Stimulated activated CD4-positive, alpha-beta T cell treated with anti-CD3 and anti-CD28 coated beads, Interleukin-1b, Interleukin-23, amount 100 ng/mL, for 4 hours (primary cell): ENCODE results near the gene GALNT9.

Experiments
- DNase-seq, 2 donors: peaks; one replicate each; pipeline ENCODE4 v3.0.0-alpha.2; 2020; ENCODE audit warnings: low read depth in 2 of 2

The GALNT9 gene

DNA sequence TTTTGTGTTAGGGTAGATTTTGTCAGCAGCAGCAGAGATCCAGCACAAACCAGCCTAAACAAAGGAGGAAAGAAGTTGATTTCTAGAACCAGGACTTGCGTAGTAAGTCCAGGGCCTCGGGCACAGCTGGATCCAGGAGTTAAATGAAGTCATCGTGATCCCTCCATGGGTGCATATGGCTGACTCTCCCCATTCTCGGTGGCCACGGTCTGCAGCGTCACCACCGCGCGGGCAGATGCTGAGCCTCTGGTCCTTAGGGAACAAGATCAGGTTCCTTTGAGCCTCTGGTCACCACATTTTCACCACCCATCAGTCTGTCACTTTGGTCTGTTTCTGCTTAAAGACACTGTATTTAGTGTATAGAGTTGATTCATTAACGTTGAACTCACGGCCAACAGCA is 14.8 kb upstream of the GALNT9 start:
- DNase-seq: no peak

DNA sequence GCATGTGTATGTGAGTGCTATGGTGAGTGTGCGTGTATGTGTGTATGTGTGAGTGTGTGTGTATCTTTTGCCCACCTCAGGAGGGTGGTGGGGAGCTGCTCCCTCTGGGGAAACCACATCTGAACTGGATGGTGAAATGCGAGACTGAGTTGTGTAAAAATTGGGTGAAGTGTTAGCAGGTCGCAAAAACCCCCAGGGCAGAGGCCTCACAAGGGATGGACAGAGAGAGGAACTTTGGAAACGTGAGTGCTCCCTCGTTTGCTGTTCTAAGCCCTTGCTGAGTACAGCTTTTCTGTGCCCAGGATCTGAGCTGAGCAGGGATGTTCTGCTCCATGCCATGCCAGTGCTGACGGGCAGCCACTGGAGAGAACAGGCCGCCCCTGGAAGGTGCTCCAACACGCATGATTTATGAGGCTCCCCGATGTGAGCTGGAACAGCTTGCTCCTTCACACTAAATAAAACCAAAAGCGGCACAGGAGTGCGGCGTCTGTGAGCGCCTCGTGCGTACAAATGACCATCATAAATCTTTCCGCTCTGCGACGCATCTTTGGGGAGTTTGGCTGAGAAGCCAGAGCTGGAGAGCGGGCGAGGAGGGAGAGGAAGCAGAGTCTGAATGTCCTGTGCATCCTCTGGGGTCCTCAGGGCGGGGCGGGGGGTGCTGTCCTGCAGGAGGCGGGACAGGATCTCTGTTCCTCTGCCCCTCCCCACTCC is 14.1 kb upstream of the GALNT9 start:
- DNase-seq: no peak

DNA sequence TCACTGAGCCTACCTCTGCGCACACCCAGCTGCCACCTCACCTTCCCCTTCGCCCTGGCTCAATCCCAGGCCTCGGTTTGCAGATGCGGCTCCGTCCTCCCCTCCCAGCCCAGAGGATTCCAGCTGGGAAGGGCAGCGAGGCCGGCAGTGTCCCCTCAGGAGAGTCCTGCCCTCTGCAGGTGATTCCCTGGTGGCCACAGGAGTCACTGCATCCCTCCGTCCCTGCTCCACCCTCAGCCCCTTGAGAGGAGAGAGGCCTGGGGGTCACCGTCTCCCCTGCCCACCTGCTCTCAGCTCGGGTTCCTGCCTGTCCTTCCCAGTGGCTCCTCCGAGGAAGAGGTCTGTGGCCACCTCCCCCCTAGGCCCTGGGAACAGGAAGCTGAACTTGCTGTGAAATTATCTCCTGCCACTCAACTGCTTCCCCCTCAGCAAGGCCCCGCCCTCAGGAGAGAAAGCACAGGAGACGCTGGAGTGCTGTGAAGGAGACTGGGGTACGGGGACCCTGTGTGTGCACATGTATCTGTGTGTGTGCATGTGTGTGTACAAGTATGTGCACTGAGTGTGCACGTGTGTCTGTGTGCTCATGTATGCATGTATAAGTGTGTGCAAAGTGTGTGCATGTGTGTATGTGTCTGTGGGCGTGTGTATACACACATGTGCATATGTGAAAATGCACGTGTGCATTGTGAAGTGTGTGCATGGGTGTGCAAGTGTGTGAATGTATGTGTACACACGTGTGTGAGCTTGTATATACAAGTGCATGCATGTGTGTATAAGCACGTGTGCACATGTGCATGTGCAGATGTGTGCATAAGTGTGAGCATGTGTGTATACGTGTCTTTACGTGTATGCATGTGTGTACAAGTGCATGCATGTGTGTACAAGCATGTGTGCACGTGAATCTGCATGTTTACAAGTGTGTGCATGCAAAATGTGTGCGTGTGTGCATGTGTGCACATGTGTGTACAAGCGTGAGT is 13.2 kb upstream of the GALNT9 start:
- DNase-seq: no peak

DNA sequence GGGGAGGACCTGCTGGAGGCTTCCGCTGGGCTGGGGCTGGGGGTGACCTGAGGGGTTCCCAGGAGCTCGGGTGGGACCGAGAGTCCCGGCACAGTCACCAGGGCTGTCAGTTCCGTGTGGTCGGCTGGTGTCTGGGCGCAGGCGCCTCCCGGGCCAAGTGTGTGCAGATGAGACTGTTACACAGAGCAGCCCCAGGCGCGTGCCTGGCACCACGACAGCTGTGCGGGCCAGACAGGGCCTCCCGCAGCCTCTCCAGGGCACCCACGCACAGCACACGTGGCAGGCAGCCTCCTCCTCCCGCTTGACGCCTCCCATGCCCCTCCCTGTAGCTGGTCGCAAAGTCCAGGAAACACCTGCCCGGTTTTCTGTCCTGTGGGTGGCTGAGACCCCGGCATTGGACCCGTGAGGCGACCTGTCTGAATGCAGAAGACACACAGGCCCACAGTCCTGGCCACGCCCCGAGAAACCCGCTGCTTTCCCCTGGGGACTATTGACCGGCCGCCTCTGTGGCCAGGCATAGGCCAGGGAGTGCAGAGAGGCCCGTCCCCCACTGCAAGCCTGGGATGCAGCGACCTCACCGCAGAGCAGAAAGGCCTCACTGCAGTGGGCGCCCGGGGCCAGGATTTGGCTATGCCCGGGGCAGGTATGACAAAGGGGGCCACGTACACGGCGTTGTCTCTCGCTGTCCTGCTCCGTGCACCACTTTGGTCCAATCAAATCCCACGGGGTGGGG is 12.1 kb upstream of the GALNT9 start:
- DNase-seq: no peak

GRCh38 chr12:132340266-132341035 is 11.1 kb upstream of the GALNT9 start:
- DNase-seq: no peak

DNA sequence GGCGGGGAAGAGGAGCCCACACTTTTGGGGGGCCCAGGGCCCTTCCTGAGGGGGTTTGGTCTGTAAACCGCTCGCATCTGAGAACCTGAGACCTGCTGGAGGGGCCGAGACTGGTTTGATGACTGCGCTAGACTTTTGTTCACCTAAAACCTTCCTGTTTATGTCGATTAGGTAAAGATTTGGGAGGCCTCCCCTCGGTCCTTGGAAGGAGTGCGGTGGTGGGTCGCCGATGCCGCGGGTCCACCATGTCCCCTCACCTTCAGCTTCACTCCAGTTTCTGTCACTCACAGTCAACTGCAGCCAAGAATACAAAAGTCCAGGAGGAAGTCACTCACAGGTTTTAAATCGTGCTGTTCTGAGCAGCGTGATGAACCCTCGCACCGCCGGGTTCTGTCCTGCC is 10.5 kb upstream of the GALNT9 start:
- DNase-seq: no peak

DNA sequence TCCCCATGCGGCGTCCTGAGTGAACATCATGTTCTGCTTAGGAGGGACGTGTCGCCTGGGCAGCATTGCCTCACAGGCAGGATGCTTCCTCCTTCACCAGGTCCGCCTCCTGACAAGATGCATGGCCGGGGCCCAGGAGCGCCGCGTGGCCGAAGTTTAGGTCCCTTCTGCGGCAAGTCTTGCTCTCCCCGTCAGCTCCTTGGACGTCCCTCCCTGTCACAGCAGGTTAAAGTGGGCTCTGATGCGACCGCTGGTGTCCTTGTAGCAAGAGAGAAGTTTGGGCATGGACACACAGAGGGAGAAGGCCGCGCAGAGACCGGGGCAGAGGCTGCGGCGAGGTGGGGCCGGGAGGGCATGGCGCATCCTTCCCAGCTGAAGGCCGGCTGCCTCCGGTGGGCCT is 9.4 kb upstream of the GALNT9 start:
- DNase-seq: no peak

- DNase-seq: no peak
These were observed 8.9 kb upstream of the GALNT9 start for GRCh38 chr12:132338311-132338710.

GRCh38 chr12:132337557-132337956 is 8.2 kb upstream of the GALNT9 start:
- no peak for DNase-seq

DNA sequence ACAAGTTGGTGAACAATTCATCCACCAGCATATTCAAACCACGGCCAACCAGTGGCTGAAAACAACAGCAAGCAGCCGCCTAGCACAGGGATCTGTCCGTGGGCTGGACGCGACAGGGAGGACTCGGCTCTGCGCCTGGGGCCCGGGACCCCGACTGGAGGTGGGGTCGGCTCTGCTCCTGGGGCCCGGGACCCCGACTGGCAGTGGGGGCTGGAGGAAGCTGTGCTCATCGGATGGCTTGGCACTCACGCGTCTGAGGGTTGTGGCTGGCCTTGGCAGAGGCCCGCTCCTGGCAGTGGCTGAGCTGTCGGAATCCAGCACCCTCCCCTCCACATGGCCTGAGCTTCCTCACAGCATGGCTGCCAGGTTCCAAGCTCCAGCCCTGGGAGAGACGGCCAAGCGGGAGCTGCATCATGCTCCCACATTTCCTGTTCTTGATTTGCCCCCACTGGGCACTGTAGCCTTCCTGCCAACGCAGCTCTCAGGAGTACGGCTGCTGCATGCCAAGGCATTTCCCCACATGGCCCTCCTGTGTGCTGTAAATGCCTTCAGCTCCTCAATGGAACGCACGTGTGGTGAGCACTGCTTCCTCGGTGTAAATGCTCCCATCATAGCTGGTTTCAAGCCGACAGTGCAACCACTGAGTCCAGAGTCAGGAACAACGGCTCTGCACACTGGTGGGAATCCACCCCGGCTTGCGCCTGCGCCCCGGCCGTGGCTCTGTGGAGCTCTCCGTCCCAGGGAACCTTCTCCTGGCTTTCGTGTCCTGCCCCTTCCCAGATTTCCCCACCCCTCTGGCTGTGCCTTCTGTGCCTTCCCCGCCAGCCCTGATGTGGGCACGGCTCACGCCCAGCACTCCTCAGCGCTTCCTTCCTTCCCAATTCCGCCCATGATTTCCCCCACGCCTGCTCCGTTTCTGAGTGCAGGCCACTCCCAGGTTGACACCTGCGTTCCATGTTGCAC is 7.3 kb upstream of the GALNT9 start:
- no peak for DNase-seq

GRCh38 chr12:132335179-132335756 is 5.9 kb upstream of the GALNT9 start:
- no peak for DNase-seq

DNA sequence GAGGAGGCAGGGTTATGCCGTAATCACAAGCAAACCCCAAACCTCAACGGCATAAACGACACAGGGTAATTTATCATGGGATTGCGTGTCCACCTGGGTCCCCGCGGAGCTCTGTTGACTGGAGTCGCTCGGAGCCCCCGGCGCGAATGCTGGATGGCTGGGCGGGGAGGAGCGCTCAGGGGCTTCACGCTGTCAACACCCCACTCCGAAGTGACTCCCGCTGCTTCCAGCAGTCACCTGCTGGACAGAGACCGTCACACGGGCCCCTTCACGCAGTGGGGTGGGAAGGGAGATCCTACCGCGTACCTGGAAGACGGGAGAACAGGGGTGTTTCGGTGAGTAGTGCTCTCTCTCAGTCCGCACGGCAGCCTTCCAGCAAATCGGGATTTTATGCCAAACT is 4.4 kb upstream of the GALNT9 start:
- DNase-seq: no peak

- no peak for DNase-seq
These were observed 3.9 kb upstream of the GALNT9 start for GRCh38 chr12:132333273-132333672.

- no peak for DNase-seq
These were observed 1.1 kb upstream of the GALNT9 start for GRCh38 chr12:132330549-132330881.

DNA sequence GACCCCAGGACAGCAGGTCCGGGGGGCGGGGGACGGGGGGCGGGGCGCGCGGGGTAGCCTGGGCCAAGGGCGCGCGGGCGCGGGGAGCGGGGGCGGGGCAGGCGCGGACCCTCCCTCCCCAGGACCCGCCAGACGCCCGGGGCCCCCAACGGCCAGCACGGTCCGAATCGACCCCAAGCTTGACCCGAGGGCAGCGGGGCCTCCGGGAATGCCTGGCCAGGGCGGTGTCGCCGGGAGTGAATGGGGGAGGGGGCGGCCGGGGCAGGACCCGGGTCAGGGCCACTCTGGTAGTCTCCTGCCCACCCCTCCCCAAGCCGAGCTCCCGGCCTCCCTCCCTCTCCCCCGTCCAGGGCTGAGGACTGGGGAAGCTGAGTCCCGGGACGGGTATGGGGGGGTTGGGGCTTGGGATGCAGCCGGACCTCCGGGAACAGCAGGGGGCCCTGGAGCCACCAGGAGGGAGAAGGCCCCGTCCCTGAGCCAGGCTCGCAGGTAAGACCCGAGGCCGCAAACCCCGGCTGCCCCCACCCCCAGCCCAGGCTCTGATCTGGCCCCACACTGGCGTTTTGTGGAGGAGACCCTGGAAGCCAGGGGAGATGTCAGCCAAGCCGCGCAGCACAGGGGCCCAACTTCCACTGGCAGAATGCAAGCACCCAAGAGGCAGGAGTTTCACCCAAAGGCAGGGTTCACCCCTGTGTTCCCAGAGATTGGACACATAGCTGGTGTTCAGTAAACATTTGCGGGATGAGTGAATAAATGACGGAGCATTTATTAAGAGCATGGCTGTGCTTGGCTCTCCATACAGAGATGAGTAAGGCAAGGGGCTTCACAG is 545 bp upstream of the GALNT9 start:
- no peak for DNase-seq

GRCh38 chr12:132328282-132329029 is 933 bp downstream of the GALNT9 start:
- no peak for DNase-seq

- DNase-seq: peak; percentile 50 to 52
These were observed 1.8 kb downstream of the GALNT9 start for GRCh38 chr12:132327336-132328171.

GRCh38 chr12:132326646-132327045 is 2.7 kb downstream of the GALNT9 start:
- no peak for DNase-seq
